Parathyroid adenoma (tissue), 2 donors: ENCODE data around the gene DIO3.

Source experiments
- H2AFZ ChIP-seq: fragments of 300-600 bp; sonication (generic); one replicate; pipeline ENCODE4 v1.7.0; 2017; ENCODE audit warnings: antibody characterized with exemption, mild to moderate bottlenecking
- H3K27ac ChIP-seq: fragments of 300-600 bp; sonication (generic); one replicate; pipeline ENCODE4 v1.7.0; 2017
- H3K27me3 ChIP-seq: fragments of 300-600 bp; sonication (generic); one replicate; pipeline ENCODE4 v1.7.0; 2017; ENCODE audit warnings: low read length; ENCODE audit not compliant: control insufficient read depth, insufficient read depth
- H3K36me3 ChIP-seq: fragments of 300-600 bp; sonication (generic); one replicate; pipeline ENCODE4 v1.7.0; 2017; ENCODE audit warnings: low read length; ENCODE audit not compliant: control insufficient read depth, insufficient read depth
- H3K4me1 ChIP-seq: fragments of 300-600 bp; sonication (generic); one replicate; pipeline ENCODE4 v1.7.0; 2017; ENCODE audit warnings: control low read depth
- H3K4me2 ChIP-seq: fragments of 300-600 bp; sonication (generic); one replicate; pipeline ENCODE4 v1.7.0; 2017; ENCODE audit warnings: low read length
- H3K4me3 ChIP-seq: fragments of 300-600 bp; sonication (generic); one replicate; pipeline ENCODE4 v1.7.0; 2017; ENCODE audit warnings: low read depth, low read length
- H3K79me2 ChIP-seq: fragments of 300-600 bp; sonication (generic); one replicate; pipeline ENCODE4 v1.7.0; 2017; ENCODE audit warnings: control low read depth
- H3K9ac ChIP-seq: fragments of 300-600 bp; sonication (generic); one replicate; pipeline ENCODE4 v1.7.0; 2017; ENCODE audit warnings: mild to moderate bottlenecking
- H3K9me3 ChIP-seq: fragments of 300-600 bp; sonication (generic); one replicate; pipeline ENCODE4 v1.7.0; 2017; ENCODE audit warnings: low read length; ENCODE audit not compliant: control insufficient read depth
- CTCF ChIP-seq: fragments of 300-600 bp; sonication (generic); IDR thresholded peaks from one replicate; pipeline ENCODE4 v1.7.0; 2017; ENCODE audit warnings: antibody characterized with exemption, mild to moderate bottlenecking
- donor health status: primary hyperparathyroidism.

Gene DIO3

GRCh38 chr14:101600336-101600890 is 39.1 kb downstream of the DIO3 start:
- Histone ChIP-seq H3K27ac (no peak overlapping the region), H3K36me3 (no peaks in the 10 kb centered on the region), H3K9me3 (no peaks in the 10 kb centered on the region), H3K9ac (no peak overlapping the region), H3K4me2 (no peak overlapping the region), H3K4me1 (no peaks in the 10 kb centered on the region), H3K79me2 (no peaks in the 10 kb centered on the region), H3K4me3 (no peak overlapping the region), H2AFZ (no peak overlapping the region), H3K27me3 (no peaks in the 10 kb centered on the region)
- TF ChIP-seq CTCF = no peak

- Histone ChIP-seq H3K4me3 (no peak overlapping the region), H3K27me3 (no peaks in the 10 kb centered on the region)
Measured at GRCh38 chr14:101600891-101601605, 39.8 kb downstream of the DIO3 start.

GRCh38 chr14:101601606-101602465 is 40.5 kb downstream of the DIO3 start:
- Histone ChIP-seq H3K27me3 (no peaks in the 10 kb centered on the region), H3K4me3 (no peak overlapping the region), H3K27ac (no peak overlapping the region), H3K4me2 (no peak overlapping the region), H3K79me2 (no peaks in the 10 kb centered on the region), H3K9me3 (no peaks in the 10 kb centered on the region), H3K4me1 (no peaks in the 10 kb centered on the region), H2AFZ (no peak overlapping the region), H3K36me3 (no peaks in the 10 kb centered on the region), H3K9ac (no peak overlapping the region)
- TF ChIP-seq CTCF = no peak

More at GRCh38 chr14:101600891-101601605, 39.8 kb downstream of the DIO3 start:
- no peaks in the 10 kb centered on the region for H3K36me3 ChIP-seq
- no peaks in the 10 kb centered on the region for H3K79me2 ChIP-seq
- no peak for TF ChIP-seq CTCF
- H3K4me1 ChIP-seq = no peaks in the 10 kb centered on the region
- H3K9me3 ChIP-seq = no peaks in the 10 kb centered on the region
- no peak overlapping the region for H3K9ac ChIP-seq
- H2AFZ ChIP-seq = no peak overlapping the region
- H3K4me2 ChIP-seq = no peak overlapping the region
- H3K27ac ChIP-seq = no peak overlapping the region

- Histone ChIP-seq H3K79me2 (no peaks in the 10 kb centered on the region), H3K4me1 (no peaks in the 10 kb centered on the region), H3K4me2 (no peak overlapping the region), H3K27ac (no peak overlapping the region), H3K9me3 (no peaks in the 10 kb centered on the region), H3K27me3 (no peaks in the 10 kb centered on the region), H3K4me3 (no peak overlapping the region), H3K9ac (no peak overlapping the region), H3K36me3 (no peaks in the 10 kb centered on the region), H2AFZ (no peak overlapping the region)
- TF ChIP-seq CTCF = no peak
Measured at GRCh38 chr14:101602466-101602840, 41.2 kb downstream of the DIO3 start.
